Pancreas (tissue), 10 donors: Measurements from ENCODE around the gene TIMM8A. TPM values are rescaled to one million over a fixed set of nuclear protein-coding genes. Genes with fewer than 3 reads are reported as not detected.

Source experiments
- ATAC-seq, 4 donors: fragments of 200-7000 bp; cut with Tn5 transposase; one replicate each; pipeline versions ENCODE4 v1.8.0 to v1.9.1; 2020; ENCODE audit warnings: mild to moderate bottlenecking in 4 of 4, moderate library complexity in 4 of 4
- DNase-seq, 6 donors: peaks; one replicate each; pipeline ENCODE4 v3.0.0-alpha.2; 2020
- FAIRE-seq: peaks from 2 replicates; lab custom pipeline; 2012; peaks lifted over from hg19 to GRCh38; lab: Jason Lieb, UNC
- H3K27ac ChIP-seq, 4 donors: fragments of 200-600 bp; sonication (generic); 1 replicate in 3 of 4; 2 replicates in 1 of 4; pipeline versions ENCODE4 v1.5.0 to v1.8.0; 2020
- H3K27me3 ChIP-seq, 4 donors: fragments of 200-600 bp; one replicate each; pipeline ENCODE4 v1.8.0; 2021
- H3K36me3 ChIP-seq, 3 donors: fragments of 200-600 bp; sonication (generic) in 1 of 3; one replicate each; pipeline versions ENCODE4 v1.5.0 to v1.8.0; 2020 to 2021
- H3K4me1 ChIP-seq, 3 donors: fragments of 200-600 bp; one replicate each; pipeline ENCODE4 v1.8.0; 2021
- H3K4me3 ChIP-seq, 4 donors: fragments of 200-600 bp; sonication (generic) in 2 of 4; one replicate each; pipeline versions ENCODE4 v1.5.0 to v1.8.0; 2020 to 2021
- H3K9me3 ChIP-seq, 4 donors: fragments of 200-600 bp; one replicate each; pipeline ENCODE4 v1.8.0; 2021
- WGBS, 2 donors: extraction: QIAGEN DNeasy Blood & Tissue Kit; methylation state at CpG; one replicate each; pipeline ENCODE4 v1.1.7; 2013; 5-methylcytosine and 5-hydroxymethylcytosine counted together
- intact Hi-C, 3 donors: fragments of 100-400 bp; cut with DNase I; formaldehyde crosslinking; loops; one replicate each; pipeline versions ENCODE4 v1.11.1 to v1.14.2; 2022
- polyA plus RNA-seq, 2 donors: library from polyadenylated mRNA; stranded (reverse); fragments of 200-250 nt; gene quantifications; one replicate each; pipeline ENCODE4 v1.2.3, GENCODE V29; 2013
- total RNA-seq, 6 donors: library from RNA; stranded (reverse); fragmentation: NEBNext Ultra II Directional in 4 of 6; extraction: Animal tissue kit (Norgen Biotek cat#: 25700) in 4 of 6; gene quantifications; one replicate each; pipeline versions ENCODE4 v1.2.1 to v1.2.4, GENCODE V29; 2021 to 2023
- TF ChIP-seq, protein P1 (sequence below), 4 donors: fragments of 200-600 bp; sonication (generic) in 3 of 4; IDR thresholded peaks; one replicate each; pipeline versions ENCODE4 v1.5.0 to v1.8.0; 2021; ENCODE audit warnings: antibody characterized with exemption in 4 of 4
- donor health status: healthy with polysubstance abuse.
- donor health status: DM: no; HTN: no; CAD: no; lungs with moderate emphysema.
- donor health status: DM: no; HTN: no; CAD: no.
- donor health status: control.
- donor health status: control.
- donor health status: Bipolar disorder and iron deficiency.
- donor health status: DM: yes; HTN: yes; CAD: no.
- donor health status: DM: no; HTN: no; CAD: no.
- donor health status: DM: no; HTN: no; CAD: no.
- donor health status: DM: yes; HTN: yes; CAD: no.

Gene TIMM8A
- total and polyA plus RNA-seq, 8 donors, result 2.0 to 6.5 (median 4.4) TPM

DNA sequence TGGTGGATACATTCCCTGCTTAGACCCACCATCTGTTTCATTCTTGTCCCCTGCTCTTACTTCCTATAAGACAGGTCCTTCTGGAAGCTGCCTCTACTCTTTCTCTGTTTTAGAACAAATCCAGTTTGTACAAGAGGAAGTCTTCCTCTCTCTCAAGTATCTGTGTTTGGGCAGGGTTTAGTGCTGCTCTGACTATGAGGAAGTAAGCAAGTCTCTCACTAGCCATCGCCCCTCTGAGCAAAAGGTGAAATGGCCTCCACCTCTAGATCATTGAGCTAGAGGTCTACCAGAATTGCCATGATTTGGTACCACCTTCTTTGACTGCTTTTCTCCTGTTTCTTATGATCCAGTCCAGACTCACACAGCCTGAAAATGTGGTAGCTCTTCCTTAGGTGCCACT, 29.0 kb upstream of the TIMM8A start:
- WGBS, 2 donors, result 68 to 75% methylated on average over 1 of the region's 1 CpG

DNA sequence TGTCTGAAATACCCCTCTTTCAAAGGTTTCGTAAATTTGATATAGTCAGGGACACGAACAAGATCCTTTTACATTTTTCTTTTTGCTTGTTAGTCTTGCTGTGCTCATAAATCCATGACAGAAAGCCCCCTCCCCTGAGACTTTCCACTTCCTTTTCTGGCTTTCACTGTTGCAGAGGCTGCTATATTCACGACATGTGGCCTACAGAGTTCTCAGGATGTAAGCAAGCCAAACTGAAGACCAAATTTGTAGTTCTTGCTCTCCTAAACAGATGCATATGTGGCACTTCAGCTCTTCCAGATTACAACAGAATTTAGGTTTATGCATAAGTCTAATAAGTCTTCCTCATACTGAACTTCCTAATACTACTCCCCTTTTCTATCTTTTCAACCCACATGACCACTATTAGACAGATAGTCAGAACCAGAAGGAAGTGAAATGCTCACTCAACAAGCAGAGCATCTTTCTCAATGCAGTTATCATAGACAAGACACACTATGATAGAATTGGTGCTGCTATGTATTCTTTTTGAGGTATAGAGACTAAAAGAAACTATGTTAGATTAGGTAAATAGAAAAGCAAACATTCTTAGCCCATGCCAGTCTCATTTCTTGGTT, 22.5 kb upstream of the TIMM8A start:
- Histone ChIP-seq H3K4me3 (no peak overlapping the region), H3K27me3 (peaks cover 0 to 32% (median 0%) of the 10 kb centered on the region in 4 donors), H3K27ac (no peak overlapping the region), H3K9me3 (no peaks in the 10 kb centered on the region), H3K4me1 (no peaks in the 10 kb centered on the region), H3K36me3 (no peaks in the 10 kb centered on the region)
- intact Hi-C loops, result no loop called here
- FAIRE-seq, result no peak
- no peak for ATAC-seq
- 56 to 57% methylated on average over 3 of the region's 3 CpGs for WGBS, 2 donors
- DNase-seq, result no peak
- TF ChIP-seq, protein P1, sequence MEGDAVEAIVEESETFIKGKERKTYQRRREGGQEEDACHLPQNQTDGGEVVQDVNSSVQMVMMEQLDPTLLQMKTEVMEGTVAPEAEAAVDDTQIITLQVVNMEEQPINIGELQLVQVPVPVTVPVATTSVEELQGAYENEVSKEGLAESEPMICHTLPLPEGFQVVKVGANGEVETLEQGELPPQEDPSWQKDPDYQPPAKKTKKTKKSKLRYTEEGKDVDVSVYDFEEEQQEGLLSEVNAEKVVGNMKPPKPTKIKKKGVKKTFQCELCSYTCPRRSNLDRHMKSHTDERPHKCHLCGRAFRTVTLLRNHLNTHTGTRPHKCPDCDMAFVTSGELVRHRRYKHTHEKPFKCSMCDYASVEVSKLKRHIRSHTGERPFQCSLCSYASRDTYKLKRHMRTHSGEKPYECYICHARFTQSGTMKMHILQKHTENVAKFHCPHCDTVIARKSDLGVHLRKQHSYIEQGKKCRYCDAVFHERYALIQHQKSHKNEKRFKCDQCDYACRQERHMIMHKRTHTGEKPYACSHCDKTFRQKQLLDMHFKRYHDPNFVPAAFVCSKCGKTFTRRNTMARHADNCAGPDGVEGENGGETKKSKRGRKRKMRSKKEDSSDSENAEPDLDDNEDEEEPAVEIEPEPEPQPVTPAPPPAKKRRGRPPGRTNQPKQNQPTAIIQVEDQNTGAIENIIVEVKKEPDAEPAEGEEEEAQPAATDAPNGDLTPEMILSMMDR (IDR thresholded peaks at IDR 0.05), result no peak

More for the DNA sequence above, 29.0 kb upstream of the TIMM8A start:
- Histone ChIP-seq H3K27ac (no peak overlapping the region), H3K9me3 (no peaks in the 10 kb centered on the region), H3K36me3 (no peaks in the 10 kb centered on the region), H3K4me3 (no peak overlapping the region), H3K4me1 (no peaks in the 10 kb centered on the region), H3K27me3 (peaks cover 0 to 18% (median 2%) of the 10 kb centered on the region in 4 donors)
- intact Hi-C loops, result no loop called here
- no peak for DNase-seq
- TF ChIP-seq, protein P1 (IDR thresholded peaks at IDR 0.05), result no peak
- ATAC-seq, result no peak
- FAIRE-seq, result no peak

DNA sequence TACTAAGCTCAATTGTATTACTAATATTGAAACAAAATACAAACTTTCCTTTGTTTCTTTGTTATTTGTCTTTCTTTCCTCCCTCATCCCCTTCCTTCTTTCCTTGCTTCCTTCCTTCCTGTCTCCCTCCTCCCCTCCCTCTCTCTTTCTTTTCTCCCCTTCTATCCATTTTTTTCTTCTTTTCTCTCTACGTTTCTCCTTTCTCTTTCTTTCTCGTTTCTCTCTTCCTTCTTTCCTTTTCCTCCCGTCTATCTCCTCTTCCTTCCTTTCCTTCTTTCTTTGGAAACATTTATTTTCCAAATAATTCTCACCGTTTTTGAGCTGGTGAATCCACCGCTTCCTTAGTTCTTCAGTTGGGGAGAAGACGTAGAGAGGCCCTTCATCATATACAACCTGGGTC, 21.1 kb upstream of the TIMM8A start:
- 50 to 60% methylated on average over 6 of the region's 6 CpGs for WGBS, 2 donors
- FAIRE-seq, result no peak

DNA sequence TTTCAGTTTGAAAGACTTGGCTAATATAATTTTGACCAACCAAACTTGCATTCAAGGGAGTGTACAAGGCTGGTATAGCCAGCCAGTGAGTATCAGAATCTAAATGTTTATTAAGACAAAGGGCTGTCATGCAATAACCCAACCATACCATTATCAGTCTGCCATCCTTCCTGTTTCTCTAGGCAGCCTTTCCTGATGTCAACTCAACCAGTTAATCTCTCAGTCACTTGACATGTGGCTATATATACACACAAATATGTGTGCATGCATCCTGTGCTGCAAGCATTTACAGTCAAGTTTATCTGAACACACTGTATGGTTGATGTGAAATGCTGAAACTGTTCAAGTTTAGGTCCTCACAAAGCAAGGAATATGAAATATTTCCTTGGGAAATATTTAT, 20.3 kb upstream of the TIMM8A start:
- Histone ChIP-seq H3K27me3 (peaks cover 0 to 30% (median 0%) of the 10 kb centered on the region in 4 donors), H3K27ac (no peak overlapping the region), H3K4me1 (no peaks in the 10 kb centered on the region), H3K4me3 (no peak overlapping the region), H3K9me3 (no peaks in the 10 kb centered on the region), H3K36me3 (no peaks in the 10 kb centered on the region)
- TF ChIP-seq, protein P1 (IDR thresholded peaks at IDR 0.05), result no peak
- FAIRE-seq (no peak), ATAC-seq (no peak), DNase-seq (no peak)
- intact Hi-C loops, result no loop called here

More for the DNA sequence above, 21.1 kb upstream of the TIMM8A start:
- intact Hi-C loops, result no loop called here
- Histone ChIP-seq H3K4me1 (no peaks in the 10 kb centered on the region), H3K4me3 (no peak overlapping the region), H3K36me3 (no peaks in the 10 kb centered on the region), H3K27ac (no peak overlapping the region), H3K9me3 (no peaks in the 10 kb centered on the region), H3K27me3 (peaks cover 0 to 36% (median 0%) of the 10 kb centered on the region in 4 donors)
- DNase-seq (no peak), ATAC-seq (no peak)
- TF ChIP-seq, protein P1 (IDR thresholded peaks at IDR 0.05), result no peak

DNA sequence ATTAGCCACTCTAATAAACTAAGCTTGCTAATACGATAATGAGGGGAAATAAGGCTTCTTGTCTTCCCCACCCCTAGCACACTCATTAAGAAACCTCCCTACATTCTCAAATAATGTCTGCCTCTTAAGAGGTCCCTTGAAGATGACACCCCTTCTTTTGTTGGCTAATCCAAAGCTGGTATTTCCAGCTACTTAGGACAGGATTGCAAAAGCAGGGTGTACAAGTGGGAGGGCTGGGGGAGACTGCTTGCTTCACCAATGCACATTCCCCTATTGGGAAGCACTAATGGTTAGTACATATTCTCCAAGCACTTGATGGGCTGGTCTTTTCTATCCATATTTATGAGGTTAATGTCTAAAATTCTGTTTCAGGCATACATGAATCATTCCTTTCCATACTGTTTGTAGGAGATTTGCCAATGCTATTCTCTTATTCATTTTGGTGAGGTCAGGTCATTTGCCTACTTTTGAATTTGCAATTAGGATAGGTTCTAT, 16.8 kb upstream of the TIMM8A start:
- Histone ChIP-seq H3K9me3 (no peaks in the 10 kb centered on the region), H3K27ac (no peak overlapping the region), H3K4me3 (no peak overlapping the region), H3K36me3 (no peaks in the 10 kb centered on the region), H3K4me1 (no peaks in the 10 kb centered on the region), H3K27me3 (peaks cover 0 to 21% (median 0%) of the 10 kb centered on the region in 4 donors)
- no peak for ATAC-seq
- intact Hi-C loops, result no loop called here
- TF ChIP-seq, protein P1 (IDR thresholded peaks at IDR 0.05), result no peak
- 75 to 91% methylated on average over 1 of the region's 1 CpG for WGBS, 2 donors
- no peak for FAIRE-seq
- no peak for DNase-seq
